Cardiac septum (tissue), 1 donor: ENCODE results near the gene HYI. TPM values are rescaled to one million over a fixed set of nuclear protein-coding genes. Genes with fewer than 3 reads are reported as not detected.
"Not testable (repeated sequence)": the region's sequence is repeated elsewhere in the genome, so short reads cannot be mapped to it uniquely, and the experiment has no call there.

ENCODE experiments used
- DNase-seq: peaks from one replicate; pipeline ENCODE4 v3.0.0-alpha.2; 2020; ENCODE audit warnings: low spot score
- intact Hi-C: fragments of 100-400 bp; cut with DNase I; formaldehyde crosslinking; loops from one replicate; pipeline ENCODE4 v1.14.0; 2022
- long read RNA-seq: library from polyadenylated mRNA; unstranded; transcript quantifications from one replicate; pipeline ENCODE4 v2.0.0, GENCODE V29; 2021
- total RNA-seq: library from RNA; stranded (reverse); fragmentation: NEBNext Ultra II Directional; extraction: Animal tissue kit (Norgen Biotek cat#: 25700); gene quantifications from one replicate; pipeline ENCODE4 v1.2.1, GENCODE V29; 2021
- donor health status: DM: no; HTN: no; CAD: no.

The HYI gene, protein sequence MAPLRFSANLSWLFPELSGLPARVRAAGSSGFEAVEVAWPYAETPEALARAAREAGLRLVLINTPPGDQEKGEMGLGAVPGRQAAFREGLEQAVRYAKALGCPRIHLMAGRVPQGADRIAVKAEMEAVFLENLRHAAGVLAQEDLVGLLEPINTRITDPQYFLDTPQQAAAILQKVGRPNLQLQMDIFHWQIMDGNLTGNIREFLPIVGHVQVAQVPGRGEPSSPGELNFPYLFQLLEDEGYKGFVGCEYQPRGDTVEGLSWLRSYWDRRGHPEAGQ
- total RNA-seq: 26.3 TPM
- long read RNA-seq, transcript HYI-204 (8 exons, 1,066 nt): major isoform, 8 of 20 reads
- long read RNA-seq, partial matches to known transcripts: 3 of 20 reads
- long read RNA-seq, other reads (novel, unspliced or antisense): 4 of 20 reads

DNA sequence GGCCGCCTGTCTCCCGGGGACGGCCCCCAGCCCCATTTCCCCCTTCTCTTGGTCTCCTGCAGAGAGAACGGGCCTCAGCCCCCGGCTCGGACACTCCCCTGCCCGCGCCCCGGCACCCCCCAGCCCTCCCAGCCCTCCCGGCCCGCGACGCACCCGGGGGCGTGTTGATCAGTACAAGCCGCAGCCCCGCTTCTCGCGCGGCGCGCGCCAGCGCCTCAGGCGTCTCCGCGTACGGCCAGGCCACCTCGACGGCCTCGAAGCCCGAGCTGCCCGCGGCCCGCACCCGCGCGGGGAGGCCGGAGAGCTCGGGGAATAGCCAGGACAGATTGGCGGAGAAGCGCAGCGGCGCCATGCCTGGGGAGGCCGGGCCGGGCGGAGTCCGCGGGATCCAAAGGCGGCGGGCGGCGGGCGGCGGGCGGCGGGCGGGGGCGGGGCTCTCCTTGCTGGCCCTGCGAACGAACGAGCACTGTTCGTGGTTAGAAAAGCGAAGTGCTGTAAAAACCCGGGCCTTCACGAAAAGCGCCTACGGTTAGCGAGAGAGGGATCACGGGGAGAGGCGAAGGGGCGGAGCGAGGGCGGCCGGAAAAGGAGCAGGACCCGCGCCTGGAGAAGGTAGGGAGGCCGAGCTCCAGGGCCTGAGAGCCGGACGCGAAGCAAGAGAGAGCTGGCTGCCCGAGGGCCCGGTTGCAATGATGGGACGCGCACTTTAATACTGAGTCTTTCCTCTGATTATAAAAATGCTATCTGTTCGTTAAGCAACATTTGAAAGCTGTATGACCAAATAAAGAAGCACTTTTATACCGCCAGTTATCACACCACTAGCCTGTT lies at the start of gene HYI:
TSS of gene HYI (minus strand) at position 490 of the 828 bp plus-strand sequence. CDS start at position 352, 138 bp downstream.
- peak; percentile 90 for DNase-seq
- intact Hi-C loops: loop anchor here (5.0 kb wide), 1 partner anchor 86 kb away; the partner anchor contains the start of gene ELOVL1

DNA sequence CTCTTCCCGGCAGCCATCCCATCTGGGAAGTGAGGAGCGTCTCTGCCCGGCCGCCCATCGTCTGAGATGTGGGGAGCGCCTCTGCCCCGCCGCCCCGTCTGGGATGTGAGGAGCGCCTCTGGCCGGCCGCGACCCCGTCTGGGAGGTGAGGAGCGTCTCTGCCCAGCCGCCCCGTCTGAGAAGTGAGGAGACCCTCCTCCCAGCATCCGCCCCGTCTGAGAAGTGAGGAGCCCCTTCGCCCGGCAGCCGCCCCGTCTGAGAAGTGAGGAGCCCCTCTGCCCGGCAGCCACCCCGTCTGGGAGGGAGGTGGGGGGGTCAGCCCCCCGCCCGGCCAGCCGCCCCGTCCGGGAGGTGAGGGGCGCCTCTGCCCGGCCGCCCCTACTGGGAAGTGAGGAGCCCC lies 48.1 kb upstream of the HYI start:
- intact Hi-C loops, DNase-seq: not testable (repeated sequence)

DNA sequence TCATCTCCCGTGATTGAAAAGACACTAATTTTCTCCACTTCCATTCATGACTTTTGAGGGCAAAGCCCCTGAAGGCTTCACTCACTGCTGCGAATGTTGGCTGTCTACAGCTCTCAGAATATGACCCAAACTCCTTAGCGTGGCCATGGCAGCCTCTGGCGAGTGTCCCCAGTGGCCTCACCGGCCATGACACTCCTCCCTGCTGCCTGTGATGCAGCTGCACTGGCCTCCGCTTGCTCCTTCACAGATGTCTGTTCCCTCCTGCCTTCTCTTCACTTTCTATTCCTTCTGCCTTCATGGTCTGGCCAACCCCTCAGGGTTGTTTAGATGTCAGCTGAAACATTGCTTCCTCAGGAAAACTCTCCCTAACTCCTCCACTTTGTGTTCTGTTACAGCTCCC lies 46.2 kb upstream of the HYI start:
- intact Hi-C loops: no loop called here
- no peak for DNase-seq

DNA sequence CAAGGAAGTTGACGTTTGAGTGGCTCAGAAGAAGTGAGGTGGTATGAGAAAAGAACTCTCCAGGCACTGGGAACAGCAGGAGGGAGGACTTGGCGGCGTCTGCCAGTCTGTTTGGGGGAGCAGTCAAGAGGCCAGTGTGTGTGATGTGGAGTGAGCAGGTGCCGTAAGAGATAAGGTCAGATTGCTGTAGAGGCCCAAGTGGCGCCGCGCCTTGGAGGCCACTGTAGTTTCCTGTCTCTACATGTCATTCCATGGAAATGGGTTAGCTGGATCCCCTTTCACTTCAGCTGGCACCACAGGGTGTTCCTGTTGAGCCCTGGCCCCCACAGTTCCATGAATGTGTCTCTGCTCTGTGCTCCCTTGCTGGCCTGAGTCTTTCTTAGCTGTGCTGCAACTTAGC lies 41.5 kb upstream of the HYI start:
- no peak for DNase-seq
- intact Hi-C loops: no loop called here

DNA sequence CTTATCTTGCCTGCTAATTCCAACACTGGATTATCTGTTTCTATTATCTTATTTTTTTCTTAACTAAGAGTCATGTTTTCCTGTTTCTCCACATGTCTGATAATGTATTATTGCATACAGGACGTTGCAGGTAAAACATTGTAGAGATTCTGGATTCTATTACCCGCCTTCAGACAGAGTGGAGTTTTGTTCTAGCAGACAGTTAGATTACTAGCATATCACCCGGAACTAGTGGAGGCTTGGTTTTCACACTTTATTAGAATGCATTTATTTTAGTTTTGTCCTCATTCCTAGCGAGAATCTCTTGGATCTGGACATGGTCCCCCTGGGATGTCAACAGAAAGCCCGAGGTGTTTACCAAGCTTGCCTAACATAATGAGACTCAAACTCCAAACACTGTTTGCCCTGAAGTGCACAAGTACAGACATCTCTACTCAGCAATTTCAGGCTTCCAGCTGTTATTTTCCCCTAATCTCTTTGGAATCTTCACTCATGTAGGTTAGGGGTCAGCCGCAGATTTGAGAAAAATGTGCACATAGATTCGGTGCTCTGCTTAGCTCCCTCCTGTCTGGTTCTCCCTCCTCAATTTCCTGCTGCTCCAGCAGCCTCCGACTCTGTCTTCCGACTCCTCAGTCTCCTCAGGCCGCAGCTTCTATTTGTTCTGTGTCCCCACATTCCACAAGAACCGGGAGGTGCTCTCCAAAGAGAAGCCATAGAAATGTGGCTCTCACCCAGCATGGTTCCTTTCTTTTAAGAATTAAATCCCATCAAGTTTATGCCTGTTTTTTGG lies 40.1 kb upstream of the HYI start:
- intact Hi-C loops: no loop called here
- no peak for DNase-seq

DNA sequence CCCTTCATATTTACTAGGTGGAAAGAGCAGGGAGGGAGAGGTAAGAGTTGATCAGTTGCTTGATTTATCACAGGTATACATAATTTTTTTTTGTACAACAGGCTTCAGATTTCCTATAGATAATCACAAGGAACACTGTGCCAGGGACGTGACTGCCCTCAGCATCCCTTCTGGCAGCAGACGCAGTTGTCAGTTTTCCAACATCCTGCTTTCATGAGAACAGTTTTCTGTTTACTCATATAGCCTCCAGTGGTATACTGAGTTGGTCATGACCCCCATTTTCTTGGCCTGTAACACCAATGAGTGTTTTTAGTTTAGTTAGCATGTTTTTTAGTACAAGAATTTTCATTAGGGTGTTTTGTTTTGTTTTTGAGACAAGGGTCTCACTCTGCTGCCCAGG lies 39.1 kb upstream of the HYI start:
- intact Hi-C loops: no loop called here
- DNase-seq: no peak

DNA sequence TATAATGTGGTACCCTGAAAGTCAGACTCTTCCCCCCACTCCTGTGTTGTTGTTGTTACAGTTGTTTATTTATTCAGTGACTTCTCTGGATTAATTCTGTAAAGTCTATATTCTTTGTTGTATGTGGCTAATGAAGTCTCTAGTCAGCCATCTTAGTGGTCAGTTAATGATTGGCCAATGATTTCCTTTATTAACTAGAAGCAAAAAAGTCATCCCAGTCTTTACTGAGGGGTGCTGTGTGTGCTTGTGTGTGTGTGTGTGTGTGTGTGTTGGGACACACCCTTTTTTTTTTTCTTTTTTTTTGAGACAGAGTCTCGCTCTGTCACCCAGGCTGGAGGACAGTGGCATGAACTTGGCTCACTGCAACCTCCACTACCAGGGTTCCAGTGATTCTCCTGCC lies 37.3 kb upstream of the HYI start:
- intact Hi-C loops: no loop called here
- no peak for DNase-seq

DNA sequence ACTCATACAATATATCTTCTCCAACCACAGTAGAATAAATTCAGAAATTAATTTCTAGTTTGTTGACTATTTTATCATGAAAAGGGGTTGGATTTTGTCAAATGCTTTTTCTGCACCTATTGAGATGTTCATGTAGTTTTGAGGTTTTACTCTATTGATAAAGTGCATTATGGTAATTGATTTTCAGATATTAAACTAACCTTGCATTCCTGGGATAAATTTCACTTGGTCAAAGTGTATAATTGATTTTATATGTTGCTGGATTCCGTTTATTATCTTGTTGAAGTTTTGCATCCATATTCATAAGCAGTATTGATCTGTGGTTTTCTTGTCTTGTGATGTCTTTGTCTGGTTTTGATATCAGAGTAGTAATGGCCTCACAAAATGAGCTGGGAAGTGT lies 34.4 kb upstream of the HYI start:
- DNase-seq: no peak
- intact Hi-C loops: no loop called here

DNA sequence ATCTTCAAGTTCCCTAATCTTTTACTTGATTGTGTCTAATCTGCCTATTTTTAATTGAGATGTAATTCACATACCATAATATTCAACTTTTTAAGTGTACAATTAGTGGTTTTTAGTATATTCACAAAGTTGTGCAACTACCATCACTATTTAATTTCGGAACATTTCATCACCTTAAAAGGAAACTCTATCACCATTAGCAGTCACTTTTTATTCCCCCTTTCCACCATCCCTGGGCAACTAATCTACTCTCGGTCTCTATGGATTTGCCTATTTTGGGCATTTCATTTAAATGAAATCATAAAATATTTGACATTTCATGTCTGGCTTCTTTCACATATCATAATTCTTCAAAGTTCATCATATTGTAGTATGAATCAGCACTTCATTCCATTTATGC lies 30.6 kb upstream of the HYI start:
- intact Hi-C loops: no loop called here

DNA sequence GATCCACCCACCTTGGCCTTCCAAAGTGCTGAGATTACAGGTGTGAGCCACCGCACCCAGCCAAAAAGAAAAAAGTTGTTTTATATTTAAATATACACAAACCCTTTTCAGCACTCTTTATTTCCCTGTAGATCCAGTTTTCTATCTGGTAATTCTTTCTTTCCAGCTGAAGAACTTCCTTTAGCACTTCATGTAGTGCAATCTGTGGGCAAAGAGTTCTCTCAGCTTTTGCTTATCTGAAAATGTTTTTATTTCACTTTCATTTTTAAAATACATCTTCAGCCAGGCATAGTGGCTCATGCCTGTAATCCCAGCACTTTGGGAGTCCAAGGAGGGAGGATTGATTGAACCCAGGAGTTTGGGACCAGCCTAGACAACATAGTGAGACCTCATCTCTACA lies 28.5 kb upstream of the HYI start:
- intact Hi-C loops: no loop called here

More for the DNA sequence above, 30.6 kb upstream of the HYI start:
- no peak for DNase-seq

DNA sequence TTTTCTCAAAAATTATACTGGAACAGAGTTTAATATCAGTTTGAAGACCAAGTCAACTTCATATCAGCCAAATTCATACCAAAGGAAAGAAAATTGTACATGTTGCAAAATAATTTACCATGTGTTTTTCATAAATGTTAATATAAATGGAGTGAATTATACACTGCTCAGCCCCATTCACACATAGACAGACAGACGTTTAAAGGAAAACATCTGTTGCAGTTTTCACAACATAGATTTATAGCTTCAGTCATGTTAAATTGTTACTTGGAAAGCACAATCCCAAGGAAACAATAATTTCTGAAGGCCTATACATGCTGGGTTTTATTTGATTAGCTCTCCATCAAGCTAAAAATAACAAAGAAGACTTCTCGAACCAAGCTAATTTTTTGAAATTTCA lies 27.8 kb upstream of the HYI start:
- DNase-seq: no peak
- intact Hi-C loops: no loop called here

More for the DNA sequence above, 28.5 kb upstream of the HYI start:
- DNase-seq: no peak

DNA sequence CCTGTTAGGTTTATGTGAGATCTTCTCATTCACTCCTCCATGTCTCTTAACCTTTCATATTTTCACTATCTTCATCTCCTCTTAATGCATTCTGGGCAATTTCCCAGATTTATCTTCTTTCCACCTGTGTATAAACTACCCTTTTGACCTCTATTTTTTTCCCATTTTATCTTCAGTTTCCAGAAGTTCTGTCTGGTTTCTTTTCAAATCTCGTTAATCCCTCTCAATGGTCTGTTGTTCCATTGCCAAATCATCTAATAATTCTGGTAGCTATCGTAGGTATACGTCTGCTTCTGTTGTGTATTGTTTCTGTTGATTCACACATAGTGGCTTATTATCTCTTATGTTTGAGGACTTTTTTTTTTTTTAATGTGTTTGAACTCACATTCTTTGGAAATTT lies 25.7 kb upstream of the HYI start:
- DNase-seq: no peak
- intact Hi-C loops: no loop called here

DNA sequence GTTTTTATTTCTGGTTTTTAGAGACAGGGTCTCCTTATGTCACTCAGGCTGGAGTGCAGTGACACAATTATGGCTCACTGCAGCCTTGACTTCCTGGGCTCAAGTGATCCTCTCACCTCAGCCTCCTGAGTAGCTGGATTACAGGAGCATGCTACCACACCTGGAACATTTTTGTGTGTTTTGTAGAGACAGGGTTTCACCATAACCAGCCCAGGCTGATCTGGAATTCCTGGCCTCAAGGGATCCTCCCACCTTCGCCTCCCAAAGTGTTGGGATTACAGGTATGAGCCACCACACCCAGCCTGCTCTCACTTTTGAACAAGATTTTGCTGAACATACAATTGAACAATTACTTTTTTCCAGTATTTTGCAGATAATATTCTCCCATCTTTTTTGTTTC lies 24.0 kb upstream of the HYI start:
- intact Hi-C loops: no loop called here
- DNase-seq: no peak

DNA sequence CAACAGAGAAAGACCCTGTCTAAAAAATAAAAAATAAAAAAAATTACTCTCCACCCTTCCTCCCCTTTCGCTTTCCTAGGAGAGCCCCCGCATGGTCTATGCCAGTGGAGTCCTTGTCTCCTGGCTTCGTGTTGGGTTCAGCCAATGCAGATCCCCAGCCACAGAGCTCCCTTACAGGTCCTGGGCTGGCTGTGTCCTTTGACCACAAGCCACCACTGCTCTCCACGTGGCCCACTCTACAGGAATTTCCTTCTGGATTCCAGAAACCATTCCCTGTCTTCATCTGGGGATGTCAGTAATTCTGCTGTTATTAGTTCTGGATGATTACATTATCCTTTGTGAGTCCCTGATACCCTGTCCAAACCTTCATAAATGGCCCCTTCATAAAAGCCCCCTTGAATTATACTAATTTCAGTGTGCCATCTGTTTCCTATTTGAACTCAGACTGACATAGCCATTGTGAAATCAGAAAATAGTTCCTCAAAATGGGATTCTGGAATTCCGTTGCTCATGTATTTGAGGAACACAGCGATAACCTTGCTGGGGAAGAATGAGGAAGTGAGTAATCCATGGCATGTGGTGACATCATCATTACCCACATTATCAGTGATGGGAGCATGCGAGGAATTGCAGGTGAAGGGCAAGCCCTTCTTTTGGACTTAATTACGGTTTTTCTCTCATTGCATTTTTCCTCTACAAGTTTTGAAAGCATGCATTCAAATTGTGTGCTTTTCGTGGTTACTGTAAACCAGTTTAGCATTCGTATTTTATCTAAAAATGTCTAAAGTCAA lies 22.1 kb upstream of the HYI start:
- intact Hi-C loops, DNase-seq: not testable (repeated sequence)

DNA sequence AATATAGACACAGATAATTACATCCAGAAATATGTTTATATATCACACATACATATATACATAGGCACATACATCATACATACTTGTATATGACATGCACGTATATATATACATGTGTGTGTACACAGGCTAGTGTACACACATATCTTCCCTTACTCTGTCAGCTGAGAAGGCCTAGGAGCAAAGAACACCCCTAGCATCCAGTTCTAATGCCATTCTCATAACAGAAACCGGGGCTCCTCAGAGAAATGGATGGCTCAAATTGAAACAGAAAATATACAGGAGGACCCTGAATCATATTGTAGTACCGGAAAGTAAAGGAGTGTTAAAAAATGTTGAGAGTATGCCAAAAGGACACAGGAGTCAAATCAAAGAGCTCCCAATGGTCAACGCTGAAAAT lies 19.7 kb upstream of the HYI start:
- DNase-seq: no peak
- intact Hi-C loops: no loop called here

DNA sequence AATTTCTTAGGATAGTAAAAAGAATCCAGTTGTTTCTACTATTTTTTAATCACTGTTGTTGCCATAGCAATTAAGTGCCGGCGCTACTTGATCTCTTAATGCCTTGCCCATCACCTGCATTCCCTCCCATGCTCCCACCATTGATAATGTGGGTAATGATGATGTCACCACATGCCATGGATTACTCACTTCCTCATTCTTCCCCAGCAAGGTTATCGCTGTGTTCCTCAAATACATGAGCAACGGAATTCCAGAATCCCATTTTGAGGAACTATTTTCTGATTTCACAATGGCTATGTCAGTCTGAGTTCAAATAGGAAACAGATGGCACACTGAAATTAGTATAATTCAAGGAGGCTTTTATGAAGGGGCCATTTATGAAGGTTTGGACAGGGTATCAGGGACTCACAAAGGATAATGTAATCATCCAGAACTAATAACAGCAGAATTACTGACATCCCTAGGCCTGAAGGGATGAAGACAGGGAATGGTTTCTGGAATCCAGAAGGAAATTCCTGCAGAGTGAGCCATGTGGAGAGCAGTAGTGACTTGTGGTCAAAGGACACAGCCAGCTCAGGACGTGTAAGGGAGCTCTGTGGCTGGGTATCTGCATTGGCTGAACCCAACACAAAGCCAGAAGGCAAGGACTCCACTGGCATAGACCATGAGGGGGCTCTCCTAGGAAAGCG lies 18.9 kb upstream of the HYI start:
- DNase-seq, intact Hi-C loops: not testable (repeated sequence)

DNA sequence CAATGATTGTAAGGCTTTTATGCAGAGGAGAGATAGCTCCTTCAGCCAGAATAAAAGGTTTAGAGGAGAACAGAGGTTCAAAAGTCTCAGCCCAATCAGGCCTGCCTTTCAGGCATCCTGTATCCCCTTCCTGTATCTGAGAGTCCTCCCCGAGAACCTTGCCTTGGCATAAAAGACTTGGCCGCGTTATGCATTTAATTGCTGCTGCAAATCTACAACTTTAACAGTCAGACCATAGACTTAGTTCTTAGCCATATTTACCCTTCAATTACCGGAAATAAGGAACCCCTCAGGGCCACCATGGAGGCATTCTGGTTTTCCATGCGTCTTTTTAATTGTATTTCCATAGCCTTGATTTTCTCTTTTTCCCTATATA lies 18.3 kb upstream of the HYI start:
- DNase-seq: no peak
- intact Hi-C loops: no loop called here

DNA sequence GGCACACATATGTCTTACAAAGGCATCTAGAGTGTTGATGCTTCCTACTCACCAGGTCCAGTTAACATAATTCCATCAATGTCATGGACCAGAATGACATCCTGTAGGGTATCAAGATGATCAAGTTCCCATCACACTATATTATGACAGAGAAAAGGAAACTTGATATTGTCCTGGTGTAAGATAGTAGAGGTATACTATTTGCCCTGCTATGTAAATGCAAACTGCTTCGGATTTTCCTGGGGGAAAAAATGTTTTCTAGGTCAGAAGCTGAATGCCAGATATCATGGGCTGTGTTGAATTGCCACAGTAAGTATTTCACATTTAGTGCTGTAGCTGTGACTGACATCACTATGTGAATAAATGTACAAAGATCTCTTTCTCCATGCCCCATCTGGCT lies 16.2 kb upstream of the HYI start:
- no peak for DNase-seq
- intact Hi-C loops: no loop called here

DNA sequence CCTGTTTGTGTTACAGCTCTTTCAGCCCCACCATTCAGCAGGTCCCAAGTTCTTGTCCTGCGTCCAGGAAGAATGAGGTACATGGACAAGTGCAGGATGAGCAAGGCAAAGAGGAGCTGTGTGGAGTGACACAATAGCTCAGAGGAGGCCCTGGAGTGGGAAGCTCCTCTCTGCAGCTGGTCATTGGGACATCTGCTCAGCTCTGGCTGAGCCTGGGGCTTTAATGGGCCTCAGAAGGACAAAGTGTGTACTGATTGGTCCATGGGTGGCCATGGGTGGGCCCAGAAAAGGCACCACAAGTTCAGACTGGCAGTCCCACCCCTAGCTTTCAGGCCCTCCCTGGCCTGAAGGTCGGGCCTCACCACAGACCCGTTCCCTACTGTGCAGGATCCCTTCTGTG lies 14.7 kb upstream of the HYI start:
- no peak for DNase-seq
- intact Hi-C loops: no loop called here
